Ramos (cell line): Measurements from ENCODE around the gene SOCS4.
"Not testable (repeated sequence)": the region's sequence is repeated elsewhere in the genome, so short reads cannot be mapped to it uniquely, and the experiment has no call there.

Experiments
- in situ Hi-C: fragments of 300-500 bp; cut with MboI; formaldehyde crosslinking; loops from one replicate; pipeline ENCODE4 v1.14.3; 2022; ENCODE audit warnings: low sequenced_read_pairs; ENCODE audit not compliant: unreplicated experiment

The SOCS4 gene

GRCh38 chr14:55051423-55052268 lies 24.6 kb downstream of the SOCS4 start, which contains the start of gene MAPK1IP1L:
MAPK1IP1L (plus strand) TSS chr14:55051647; CDS start chr14:55061684, 10,037 bp downstream.
- in situ Hi-C loops: no loop called here

GRCh38 chr14:55052269-55052930 lies 25.4 kb downstream of the SOCS4 start:
- in situ Hi-C loops: no loop called here

GRCh38 chr14:55053018-55053417 lies 26.0 kb downstream of the SOCS4 start:
- in situ Hi-C loops: no loop called here

GRCh38 chr14:55053500-55053899 lies 26.5 kb downstream of the SOCS4 start:
- in situ Hi-C loops: no loop called here

- in situ Hi-C loops: no loop called here
These were observed 27.1 kb downstream of the SOCS4 start for GRCh38 chr14:55054098-55054497.

- in situ Hi-C loops: no loop called here
These were observed 30.9 kb downstream of the SOCS4 start for GRCh38 chr14:55057919-55058318.

- in situ Hi-C loops: no loop called here
These were observed 32.3 kb downstream of the SOCS4 start for GRCh38 chr14:55059333-55059732.

- in situ Hi-C loops: no loop called here
These were observed 35.7 kb downstream of the SOCS4 start for GRCh38 chr14:55062517-55063351.

GRCh38 chr14:55064896-55065295 lies 37.9 kb downstream of the SOCS4 start:
- in situ Hi-C loops: not testable (repeated sequence)

GRCh38 chr14:55065411-55065810 lies 38.4 kb downstream of the SOCS4 start:
- in situ Hi-C loops: no loop called here

GRCh38 chr14:55066223-55066622 lies 39.2 kb downstream of the SOCS4 start:
- in situ Hi-C loops: no loop called here

- in situ Hi-C loops: no loop called here
These were observed 44.0 kb downstream of the SOCS4 start for GRCh38 chr14:55070981-55071411.

GRCh38 chr14:55071870-55072640 lies 45.0 kb downstream of the SOCS4 start:
- in situ Hi-C loops: no loop called here

GRCh38 chr14:55073856-55074255 lies 46.8 kb downstream of the SOCS4 start:
- in situ Hi-C loops: no loop called here

- in situ Hi-C loops: no loop called here
These were observed 47.6 kb downstream of the SOCS4 start for GRCh38 chr14:55074662-55075061.

- in situ Hi-C loops: no loop called here
These were observed 48.7 kb downstream of the SOCS4 start for GRCh38 chr14:55075628-55076175.

GRCh38 chr14:55077170-55078151 lies 50.4 kb downstream of the SOCS4 start:
- in situ Hi-C loops: no loop called here

- in situ Hi-C loops: not testable (repeated sequence)
These were observed 52.9 kb downstream of the SOCS4 start for GRCh38 chr14:55079961-55080360.
